RWPE2 (cell line): Measurements from ENCODE around the gene ZNF322.

ENCODE experiments used
- ATAC-seq: fragments of 200-7000 bp; cut with Tn5 transposase; 3 replicates; pipeline ENCODE4 v1.9.1; 2021; ENCODE audit warnings: low read depth
- DNase-seq: peaks from one replicate; pipeline ENCODE4 v3.0.0-alpha.2; 2020; ENCODE audit warnings: low spot score
- H3K27ac ChIP-seq: fragments of 450-650 bp; 2 replicates; pipeline ENCODE4 v1.5.1; 2017; ENCODE audit warnings: mild to moderate bottlenecking; ENCODE audit not compliant: poor library complexity, severe bottlenecking
- H3K27me3 ChIP-seq: fragments of 250-450 bp; sonication (Bioruptor Pico); 2 replicates; pipeline ENCODE4 v1.5.1; 2021; ENCODE audit warnings: mild to moderate bottlenecking, moderate library complexity; ENCODE audit not compliant: insufficient read depth, poor library complexity, severe bottlenecking
- H3K36me3 ChIP-seq: fragments of 250-450 bp; sonication (Bioruptor Pico); 2 replicates; pipeline ENCODE4 v1.5.1; 2020; ENCODE audit warnings: low read depth, mild to moderate bottlenecking, moderate library complexity
- H3K4me1 ChIP-seq: fragments of 250-450 bp; sonication (Bioruptor Pico); 2 replicates; pipeline ENCODE4 v1.5.1; 2021; ENCODE audit warnings: mild to moderate bottlenecking, moderate library complexity; ENCODE audit not compliant: insufficient read depth, poor library complexity, severe bottlenecking
- H3K4me3 ChIP-seq: fragments of 250-450 bp; sonication (Bioruptor Pico); 2 replicates; pipeline ENCODE4 v1.5.1; 2021; ENCODE audit warnings: mild to moderate bottlenecking, moderate library complexity; ENCODE audit not compliant: severe bottlenecking
- H3K9me3 ChIP-seq: fragments of 250-450 bp; sonication (Bioruptor Pico); 2 replicates; pipeline ENCODE4 v1.5.1; 2021; ENCODE audit warnings: mild to moderate bottlenecking, moderate library complexity; ENCODE audit not compliant: severe bottlenecking
- CTCF ChIP-seq: fragments of 450-650 bp; IDR thresholded peaks from one replicate; pipeline ENCODE4 v1.5.1; 2017; ENCODE audit warnings: mild to moderate bottlenecking, moderate library complexity; ENCODE audit not compliant: poor library complexity, severe bottlenecking

Gene ZNF322

GRCh38 chr6:26593278-26594130 lies 66.0 kb downstream of the ZNF322 start:
- no peak overlapping the region for H3K27ac ChIP-seq
- no peaks in the 10 kb centered on the region for H3K27me3 ChIP-seq
- no peak for DNase-seq
- H3K4me1 ChIP-seq = no peaks in the 10 kb centered on the region
- no peak for ATAC-seq
- no peak overlapping the region for H3K4me3 ChIP-seq
- no peaks in the 10 kb centered on the region for H3K9me3 ChIP-seq
- peaks cover 6% of the 10 kb centered on the region for H3K36me3 ChIP-seq
- TF ChIP-seq CTCF = no peak

- Histone ChIP-seq H3K36me3 (no peaks in the 10 kb centered on the region), H3K4me1 (no peaks in the 10 kb centered on the region), H3K27me3 (no peaks in the 10 kb centered on the region), H3K9me3 (no peaks in the 10 kb centered on the region), H3K27ac (no peak overlapping the region), H3K4me3 (no peak overlapping the region)
- DNase-seq (no peak), ATAC-seq (no peak)
- TF ChIP-seq CTCF = no peak
Measured at GRCh38 chr6:26592649-26593048, 66.9 kb downstream of the ZNF322 start.

GRCh38 chr6:26588965-26589364 lies 70.6 kb downstream of the ZNF322 start:
- H3K36me3 ChIP-seq = no peaks in the 10 kb centered on the region
- H3K4me3 ChIP-seq = no peak overlapping the region
- no peaks in the 10 kb centered on the region for H3K4me1 ChIP-seq
- no peak for ATAC-seq
- no peak for DNase-seq
- no peak for TF ChIP-seq CTCF
- H3K27ac ChIP-seq = no peak overlapping the region
- H3K9me3 ChIP-seq = no peaks in the 10 kb centered on the region
- H3K27me3 ChIP-seq = no peaks in the 10 kb centered on the region
